Measurements from ENCODE around the gene SH3GL1. TPM values are rescaled to one million over a fixed set of nuclear protein-coding genes. Genes with fewer than 3 reads are reported as not detected.

The SH3GL1 gene
- total RNA-seq, 1 experiment from 2014 or later: 40.7 TPM

DNA sequence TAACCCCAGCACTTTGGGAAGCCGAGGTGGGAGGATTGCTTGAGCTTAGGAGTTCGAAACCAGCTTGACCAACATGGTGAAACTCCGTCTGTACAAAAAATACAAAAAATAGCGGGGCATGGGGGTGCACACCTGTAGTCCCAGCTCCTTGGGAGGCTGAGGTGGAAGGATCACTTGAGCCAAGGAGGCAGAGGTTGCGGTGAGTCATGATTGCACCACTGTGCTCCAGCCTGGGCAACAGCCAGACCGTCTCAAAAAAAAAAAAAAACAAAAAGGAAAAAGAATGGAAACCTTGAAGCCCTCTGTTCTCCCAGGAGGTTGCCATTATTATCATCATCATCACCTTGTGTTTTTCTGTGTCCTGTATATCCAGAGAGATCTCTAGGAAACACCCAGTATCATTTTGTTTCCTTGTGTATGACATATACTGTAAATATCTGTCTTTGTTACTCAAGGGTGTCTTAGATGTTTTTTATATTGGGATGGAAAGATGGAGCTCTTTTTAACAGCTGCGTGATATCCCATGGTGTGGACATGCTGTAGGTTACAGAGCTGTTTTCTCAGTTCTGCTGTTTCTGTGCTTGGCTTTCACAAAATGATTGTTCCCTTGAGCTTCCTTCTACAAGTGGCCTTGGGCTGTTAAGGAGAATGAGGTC is 13.9 kb upstream of the SH3GL1 start:
- DNase-seq: no peak
- CTCF ChIA-PET: no interaction called here
- no TSS peak for BruUV-seq (replicated peaks)
- TF ChIP-seq, protein P1, sequence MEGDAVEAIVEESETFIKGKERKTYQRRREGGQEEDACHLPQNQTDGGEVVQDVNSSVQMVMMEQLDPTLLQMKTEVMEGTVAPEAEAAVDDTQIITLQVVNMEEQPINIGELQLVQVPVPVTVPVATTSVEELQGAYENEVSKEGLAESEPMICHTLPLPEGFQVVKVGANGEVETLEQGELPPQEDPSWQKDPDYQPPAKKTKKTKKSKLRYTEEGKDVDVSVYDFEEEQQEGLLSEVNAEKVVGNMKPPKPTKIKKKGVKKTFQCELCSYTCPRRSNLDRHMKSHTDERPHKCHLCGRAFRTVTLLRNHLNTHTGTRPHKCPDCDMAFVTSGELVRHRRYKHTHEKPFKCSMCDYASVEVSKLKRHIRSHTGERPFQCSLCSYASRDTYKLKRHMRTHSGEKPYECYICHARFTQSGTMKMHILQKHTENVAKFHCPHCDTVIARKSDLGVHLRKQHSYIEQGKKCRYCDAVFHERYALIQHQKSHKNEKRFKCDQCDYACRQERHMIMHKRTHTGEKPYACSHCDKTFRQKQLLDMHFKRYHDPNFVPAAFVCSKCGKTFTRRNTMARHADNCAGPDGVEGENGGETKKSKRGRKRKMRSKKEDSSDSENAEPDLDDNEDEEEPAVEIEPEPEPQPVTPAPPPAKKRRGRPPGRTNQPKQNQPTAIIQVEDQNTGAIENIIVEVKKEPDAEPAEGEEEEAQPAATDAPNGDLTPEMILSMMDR (IDR thresholded peaks at IDR 0.05; ENCODE audit: unreplicated experiment): no peak
- no peaks in the 10 kb centered on the region for H3K27me3 Mint-ChIP-seq (ENCODE audit: unreplicated experiment)
- peaks cover 13% of the 10 kb centered on the region for H3K36me3 Mint-ChIP-seq (ENCODE audit: insufficient read depth, unreplicated experiment)
- intact Hi-C loops (cut with micrococcal nuclease; ENCODE audit: unreplicated experiment): no loop called here
- no peak overlapping the region for H3K4me3 Mint-ChIP-seq (ENCODE audit: low read depth, unreplicated experiment)
- no peaks in the 10 kb centered on the region for H3K4me1 Mint-ChIP-seq (ENCODE audit: low read depth, unreplicated experiment)
- H3K27ac Mint-ChIP-seq (ENCODE audit: unreplicated experiment): no peak overlapping the region
- no peaks in the 10 kb centered on the region for H3K9me3 Mint-ChIP-seq (ENCODE audit: low read depth, unreplicated experiment)

DNA sequence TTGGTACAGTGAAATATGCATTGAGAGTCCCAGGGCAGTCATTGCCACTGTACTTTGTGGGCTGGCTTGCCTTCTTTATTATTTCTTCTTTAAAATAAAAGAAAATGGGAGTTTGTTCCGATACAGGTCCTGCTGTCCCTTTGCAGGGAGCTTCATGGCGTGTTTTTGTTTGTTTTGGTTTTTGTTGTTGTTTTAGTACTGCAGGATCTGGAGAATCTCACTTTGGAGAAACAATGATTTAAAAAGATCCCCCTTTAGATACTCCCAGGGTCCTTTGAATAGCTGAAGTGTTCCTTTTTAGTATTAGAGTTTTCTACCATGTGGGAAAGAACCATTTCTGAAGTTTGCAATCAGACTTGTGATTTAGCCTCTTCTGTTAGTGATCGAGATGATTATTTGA is 13.2 kb upstream of the SH3GL1 start:
- no peaks in the 10 kb centered on the region for H3K9me3 Mint-ChIP-seq (ENCODE audit: low read depth, unreplicated experiment)
- intact Hi-C loops (cut with micrococcal nuclease; ENCODE audit: unreplicated experiment): no loop called here
- H3K27me3 Mint-ChIP-seq (ENCODE audit: unreplicated experiment): no peaks in the 10 kb centered on the region
- DNase-seq: no peak
- CTCF ChIA-PET: no interaction called here
- H3K4me3 Mint-ChIP-seq (ENCODE audit: low read depth, unreplicated experiment): no peak overlapping the region
- H3K4me1 Mint-ChIP-seq (ENCODE audit: low read depth, unreplicated experiment): no peaks in the 10 kb centered on the region
- TF ChIP-seq, protein P1 (IDR thresholded peaks at IDR 0.05; ENCODE audit: unreplicated experiment): no peak
- no peak overlapping the region for H3K27ac Mint-ChIP-seq (ENCODE audit: unreplicated experiment)
- no TSS peak for BruUV-seq (replicated peaks)
- H3K36me3 Mint-ChIP-seq (ENCODE audit: insufficient read depth, unreplicated experiment): peaks cover 13% of the 10 kb centered on the region

GRCh38 chr19:4409123-4409933 is 9.0 kb upstream of the SH3GL1 start:
- Mint-ChIP-seq H3K27me3 (ENCODE audit: unreplicated experiment) (no peaks in the 10 kb centered on the region), H3K9me3 (ENCODE audit: low read depth, unreplicated experiment) (no peaks in the 10 kb centered on the region), H3K4me1 (ENCODE audit: low read depth, unreplicated experiment) (no peaks in the 10 kb centered on the region), H3K4me3 (ENCODE audit: low read depth, unreplicated experiment) (no peak overlapping the region), H3K36me3 (ENCODE audit: insufficient read depth, unreplicated experiment) (peaks cover 5% of the 10 kb centered on the region), H3K27ac (ENCODE audit: unreplicated experiment) (no peak overlapping the region)
- intact Hi-C loops (cut with micrococcal nuclease; ENCODE audit: unreplicated experiment): no loop called here
- TF ChIP-seq, protein P1 (IDR thresholded peaks at IDR 0.05; ENCODE audit: unreplicated experiment): no peak
- BruUV-seq (replicated peaks): no TSS peak
- CTCF ChIA-PET: no interaction called here
- no peak for DNase-seq

- no peak for DNase-seq
- intact Hi-C loops (cut with micrococcal nuclease; ENCODE audit: unreplicated experiment): no loop called here
- CTCF ChIA-PET: no interaction called here
- TF ChIP-seq, protein P1 (IDR thresholded peaks at IDR 0.05; ENCODE audit: unreplicated experiment): no peak
- no TSS peak for BruUV-seq (replicated peaks)
- H3K4me3 Mint-ChIP-seq (ENCODE audit: low read depth, unreplicated experiment): no peak overlapping the region
- H3K27me3 Mint-ChIP-seq (ENCODE audit: unreplicated experiment): no peaks in the 10 kb centered on the region
- H3K4me1 Mint-ChIP-seq (ENCODE audit: low read depth, unreplicated experiment): no peaks in the 10 kb centered on the region
- no peak overlapping the region for H3K27ac Mint-ChIP-seq (ENCODE audit: unreplicated experiment)
- no peaks in the 10 kb centered on the region for H3K9me3 Mint-ChIP-seq (ENCODE audit: low read depth, unreplicated experiment)
- H3K36me3 Mint-ChIP-seq (ENCODE audit: insufficient read depth, unreplicated experiment): peaks cover 16% of the 10 kb centered on the region
Observed at GRCh38 chr19:4406626-4407025, 6.3 kb upstream of the SH3GL1 start.
